HG03139 (cell line): ENCODE results near the gene PCDHGA2.
"Not testable (repeated sequence)": the region's sequence is repeated elsewhere in the genome, so short reads cannot be mapped to it uniquely, and the experiment has no call there.

ENCODE experiments used
- ATAC-seq: cut with Tn5 transposase; IDR thresholded peaks from one replicate; pipeline ENCODE4 v1.9.1; 2021; ENCODE audit not compliant: unreplicated experiment

PCDHGA2 gene

DNA sequence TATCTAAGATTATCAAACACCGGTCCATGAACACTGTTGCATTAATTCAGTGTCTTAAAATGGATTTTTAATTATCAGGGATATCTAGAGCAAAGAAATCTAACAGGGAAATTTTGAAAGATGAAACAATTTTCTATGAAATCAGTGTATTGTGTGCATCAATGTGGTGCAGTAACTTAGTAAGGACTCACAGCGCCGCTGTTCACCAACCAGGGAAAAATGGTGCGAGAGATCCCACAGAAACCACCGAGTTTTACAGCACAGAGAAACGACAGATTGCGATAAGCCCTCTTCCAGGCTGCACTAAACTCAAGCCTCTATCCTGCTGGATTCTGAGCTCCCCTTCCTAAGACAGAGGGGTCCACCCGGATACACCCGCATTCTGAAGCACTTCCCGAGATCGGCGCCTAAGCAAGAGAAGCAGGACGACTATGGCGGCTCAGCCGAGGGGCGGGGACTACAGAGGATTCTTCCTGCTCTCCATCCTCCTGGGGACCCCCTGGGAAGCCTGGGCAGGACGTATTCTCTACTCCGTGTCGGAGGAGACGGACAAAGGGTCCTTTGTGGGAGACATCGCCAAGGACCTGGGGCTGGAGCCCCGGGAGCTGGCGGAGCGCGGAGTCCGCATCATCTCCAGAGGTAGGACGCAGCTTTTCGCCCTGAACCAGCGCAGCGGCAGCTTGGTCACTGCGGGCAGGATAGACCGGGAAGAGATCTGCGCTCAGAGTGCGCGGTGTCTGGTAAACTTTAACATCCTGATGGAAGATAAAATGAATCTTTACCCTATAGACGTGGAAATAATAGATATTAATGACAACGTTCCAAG lies 44.1 kb downstream of the PCDHGA2 start, which contains the start of gene PCDHGA7:
Gene PCDHGA7, plus strand, starts transcription at position 274 of the 826 bp plus-strand sequence. Its CDS starts 158 bp downstream, at position 432.
- ATAC-seq: no peak

DNA sequence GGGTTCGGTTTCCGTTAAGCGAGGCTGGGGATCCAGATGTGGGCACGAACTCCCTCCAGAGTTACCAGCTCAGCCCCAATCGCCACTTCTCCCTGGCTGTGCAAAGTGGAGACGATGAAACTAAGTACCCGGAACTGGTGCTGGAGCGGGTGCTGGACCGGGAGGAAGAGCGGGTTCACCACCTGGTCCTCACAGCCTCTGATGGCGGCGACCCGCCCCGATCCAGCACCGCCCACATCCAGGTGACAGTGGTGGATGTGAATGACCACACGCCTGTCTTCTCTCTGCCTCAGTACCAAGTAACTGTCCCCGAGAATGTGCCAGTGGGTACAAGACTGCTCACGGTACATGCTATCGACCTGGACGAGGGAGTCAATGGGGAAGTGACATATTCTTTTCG lies 44.8 kb downstream of the PCDHGA2 start:
- no peak for ATAC-seq

DNA sequence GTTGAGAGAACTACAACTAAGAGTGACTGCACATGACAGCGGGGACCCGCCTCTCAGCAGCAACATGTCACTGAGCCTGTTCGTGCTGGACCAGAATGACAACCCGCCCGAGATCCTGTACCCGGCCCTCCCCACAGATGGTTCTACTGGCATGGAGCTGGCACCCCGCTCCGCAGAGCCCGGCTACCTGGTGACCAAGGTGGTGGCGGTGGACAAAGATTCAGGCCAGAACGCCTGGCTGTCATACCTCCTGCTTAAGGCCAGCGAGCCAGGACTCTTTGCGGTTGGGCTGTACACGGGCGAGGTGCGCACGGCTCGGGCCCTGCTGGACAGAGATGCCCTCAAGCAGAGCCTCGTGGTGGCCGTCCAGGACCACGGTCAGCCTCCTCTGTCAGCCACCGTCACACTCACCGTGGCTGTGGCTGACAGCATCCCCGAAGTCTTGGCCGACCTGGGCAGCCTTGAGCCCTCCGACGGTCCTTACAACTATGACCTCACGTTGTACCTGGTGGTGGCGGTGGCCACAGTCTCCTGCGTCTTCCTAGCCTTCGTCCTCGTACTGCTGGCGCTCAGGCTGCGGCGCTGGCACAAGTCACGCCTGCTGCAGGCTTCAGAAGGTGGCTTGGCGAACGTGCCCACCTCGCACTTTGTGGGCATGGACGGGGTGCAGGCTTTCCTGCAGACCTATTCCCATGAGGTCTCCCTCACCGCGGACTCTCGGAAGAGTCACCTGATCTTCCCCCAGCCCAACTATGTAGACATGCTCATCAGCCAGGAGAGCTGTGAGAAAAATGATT lies 46.1 kb downstream of the PCDHGA2 start:
- ATAC-seq: no peak

DNA sequence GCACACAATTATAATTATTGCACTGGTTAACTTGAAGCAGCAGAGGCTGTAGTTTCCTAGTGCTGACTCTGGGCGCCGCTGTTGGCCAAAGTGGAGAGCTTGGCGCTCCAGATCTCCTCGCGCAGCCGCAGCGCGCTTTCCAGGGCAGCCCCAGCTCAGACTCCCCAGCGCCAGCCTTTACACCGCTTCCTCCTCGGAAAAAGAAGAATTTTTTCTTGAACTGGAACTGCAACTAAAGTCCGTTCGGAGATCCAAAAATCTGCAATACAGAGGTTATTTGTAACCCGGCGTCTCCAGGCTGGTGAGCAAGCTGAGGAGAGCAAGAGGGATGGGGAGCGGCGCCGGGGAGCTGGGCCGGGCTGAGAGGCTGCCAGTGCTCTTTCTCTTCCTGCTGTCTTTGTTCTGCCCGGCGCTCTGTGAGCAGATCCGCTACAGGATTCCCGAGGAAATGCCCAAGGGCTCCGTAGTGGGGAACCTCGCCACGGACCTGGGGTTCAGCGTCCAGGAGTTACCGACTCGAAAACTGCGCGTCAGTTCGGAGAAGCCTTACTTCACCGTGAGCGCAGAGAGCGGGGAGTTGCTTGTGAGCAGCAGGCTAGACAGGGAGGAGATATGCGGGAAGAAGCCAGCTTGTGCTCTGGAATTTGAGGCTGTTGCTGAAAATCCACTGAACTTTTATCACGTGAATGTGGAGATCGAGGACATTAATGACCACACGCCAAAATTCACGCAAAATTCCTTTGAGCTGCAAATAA lies 49.2 kb downstream of the PCDHGA2 start, which contains the start of gene PCDHGB4:
Gene PCDHGB4, plus strand, starts transcription at position 142 of the 755 bp plus-strand sequence. Its CDS starts 187 bp downstream, at position 329.
- ATAC-seq: not testable (repeated sequence)

DNA sequence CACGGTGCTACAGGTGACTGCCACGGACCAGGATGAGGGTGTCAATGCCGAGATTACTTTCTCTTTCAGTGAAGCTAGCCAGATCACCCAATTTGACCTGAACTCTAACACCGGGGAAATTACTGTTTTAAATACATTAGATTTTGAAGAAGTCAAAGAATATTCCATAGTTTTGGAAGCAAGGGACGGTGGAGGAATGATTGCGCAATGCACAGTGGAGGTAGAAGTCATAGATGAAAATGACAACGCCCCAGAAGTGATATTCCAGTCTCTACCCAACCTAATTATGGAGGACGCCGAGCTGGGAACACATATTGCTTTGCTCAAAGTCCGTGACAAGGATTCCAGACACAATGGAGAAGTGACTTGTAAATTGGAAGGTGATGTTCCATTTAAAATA lies 50.1 kb downstream of the PCDHGA2 start:
- no peak for ATAC-seq

DNA sequence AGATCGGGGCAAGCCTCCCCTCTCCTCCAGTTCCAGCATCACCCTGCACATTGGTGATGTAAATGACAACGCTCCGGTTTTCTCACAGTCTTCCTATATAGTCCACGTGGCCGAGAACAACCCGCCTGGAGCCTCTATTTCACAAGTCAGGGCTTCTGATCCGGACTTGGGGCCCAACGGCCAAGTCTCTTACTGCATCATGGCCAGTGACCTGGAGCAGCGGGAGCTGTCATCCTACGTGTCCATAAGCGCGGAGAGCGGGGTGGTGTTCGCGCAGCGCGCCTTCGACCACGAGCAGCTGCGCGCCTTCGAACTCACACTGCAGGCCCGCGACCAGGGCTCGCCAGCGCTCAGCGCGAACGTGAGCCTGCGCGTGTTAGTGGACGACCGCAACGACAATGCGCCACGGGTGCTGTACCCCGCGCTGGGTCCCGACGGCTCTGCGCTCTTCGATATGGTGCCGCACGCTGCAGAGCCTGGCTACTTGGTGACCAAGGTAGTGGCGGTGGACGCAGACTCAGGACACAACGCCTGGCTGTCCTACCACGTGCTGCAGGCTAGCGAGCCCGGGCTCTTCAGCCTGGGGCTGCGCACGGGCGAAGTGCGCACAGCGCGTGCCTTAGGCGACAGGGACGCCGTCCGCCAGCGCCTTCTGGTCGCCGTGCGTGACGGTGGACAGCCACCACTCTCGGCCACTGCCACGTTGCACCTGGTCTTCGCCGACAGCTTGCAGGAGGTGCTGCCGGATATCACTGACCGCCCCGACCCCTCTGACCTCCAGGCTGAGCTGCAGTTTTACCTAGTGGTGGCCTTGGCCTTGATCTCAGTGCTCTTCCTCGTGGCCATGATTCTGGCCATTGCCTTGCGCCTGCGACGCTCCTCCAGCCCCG lies 50.8 kb downstream of the PCDHGA2 start:
- no peak for ATAC-seq

DNA sequence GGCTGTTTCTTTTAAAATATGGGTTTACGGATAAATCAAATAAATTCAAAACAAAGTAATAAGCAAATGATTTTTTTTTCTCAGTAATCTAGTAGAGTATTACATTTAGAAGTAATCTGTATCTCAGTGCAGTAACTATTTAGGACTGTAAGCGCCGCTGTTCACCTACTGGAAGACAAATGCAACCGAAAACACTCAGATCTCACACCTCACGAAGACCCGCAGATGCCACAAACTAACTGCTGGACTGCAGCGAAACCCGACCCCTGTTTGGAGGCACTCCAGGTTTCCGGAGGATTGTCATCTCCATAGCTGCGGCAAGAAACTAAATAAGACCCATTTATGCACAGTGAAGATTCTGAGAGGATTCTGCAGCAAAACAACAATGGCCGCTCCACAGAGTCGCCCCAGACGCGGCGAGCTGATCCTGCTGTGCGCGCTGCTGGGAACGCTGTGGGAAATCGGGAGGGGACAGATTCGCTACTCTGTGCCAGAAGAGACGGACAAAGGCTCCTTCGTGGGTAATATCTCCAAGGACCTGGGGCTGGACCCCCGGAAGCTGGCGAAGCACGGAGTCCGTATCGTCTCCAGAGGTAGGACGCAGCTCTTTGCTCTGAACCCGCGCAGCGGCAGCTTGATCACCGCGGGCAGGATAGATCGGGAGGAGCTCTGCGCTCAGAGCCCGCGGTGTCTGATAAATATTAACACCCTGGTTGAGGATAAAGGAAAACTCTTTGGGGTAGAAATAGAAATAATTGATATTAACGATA lies 54.1 kb downstream of the PCDHGA2 start, which contains the start of gene PCDHGA8:
Gene PCDHGA8, plus strand, starts transcription at position 205 of the 770 bp plus-strand sequence. Its CDS starts 181 bp downstream, at position 386.
- ATAC-seq: no peak
